Stimulated activated CD8-positive, alpha-beta memory T cell treated with anti-CD3 and anti-CD28 coated beads, Interleukin-2, amount 100 ng/mL, for 1 hour (primary cell): Measurements from ENCODE around the gene EXPH5.
"Not testable (repeated sequence)": the region's sequence is repeated elsewhere in the genome, so short reads cannot be mapped to it uniquely, and the experiment has no call there.

ENCODE experiments used
- DNase-seq, 2 donors: peaks; one replicate each; pipeline ENCODE4 v3.0.0-alpha.2; 2020; ENCODE audit warnings: low read depth in 2 of 2

Gene EXPH5, protein sequence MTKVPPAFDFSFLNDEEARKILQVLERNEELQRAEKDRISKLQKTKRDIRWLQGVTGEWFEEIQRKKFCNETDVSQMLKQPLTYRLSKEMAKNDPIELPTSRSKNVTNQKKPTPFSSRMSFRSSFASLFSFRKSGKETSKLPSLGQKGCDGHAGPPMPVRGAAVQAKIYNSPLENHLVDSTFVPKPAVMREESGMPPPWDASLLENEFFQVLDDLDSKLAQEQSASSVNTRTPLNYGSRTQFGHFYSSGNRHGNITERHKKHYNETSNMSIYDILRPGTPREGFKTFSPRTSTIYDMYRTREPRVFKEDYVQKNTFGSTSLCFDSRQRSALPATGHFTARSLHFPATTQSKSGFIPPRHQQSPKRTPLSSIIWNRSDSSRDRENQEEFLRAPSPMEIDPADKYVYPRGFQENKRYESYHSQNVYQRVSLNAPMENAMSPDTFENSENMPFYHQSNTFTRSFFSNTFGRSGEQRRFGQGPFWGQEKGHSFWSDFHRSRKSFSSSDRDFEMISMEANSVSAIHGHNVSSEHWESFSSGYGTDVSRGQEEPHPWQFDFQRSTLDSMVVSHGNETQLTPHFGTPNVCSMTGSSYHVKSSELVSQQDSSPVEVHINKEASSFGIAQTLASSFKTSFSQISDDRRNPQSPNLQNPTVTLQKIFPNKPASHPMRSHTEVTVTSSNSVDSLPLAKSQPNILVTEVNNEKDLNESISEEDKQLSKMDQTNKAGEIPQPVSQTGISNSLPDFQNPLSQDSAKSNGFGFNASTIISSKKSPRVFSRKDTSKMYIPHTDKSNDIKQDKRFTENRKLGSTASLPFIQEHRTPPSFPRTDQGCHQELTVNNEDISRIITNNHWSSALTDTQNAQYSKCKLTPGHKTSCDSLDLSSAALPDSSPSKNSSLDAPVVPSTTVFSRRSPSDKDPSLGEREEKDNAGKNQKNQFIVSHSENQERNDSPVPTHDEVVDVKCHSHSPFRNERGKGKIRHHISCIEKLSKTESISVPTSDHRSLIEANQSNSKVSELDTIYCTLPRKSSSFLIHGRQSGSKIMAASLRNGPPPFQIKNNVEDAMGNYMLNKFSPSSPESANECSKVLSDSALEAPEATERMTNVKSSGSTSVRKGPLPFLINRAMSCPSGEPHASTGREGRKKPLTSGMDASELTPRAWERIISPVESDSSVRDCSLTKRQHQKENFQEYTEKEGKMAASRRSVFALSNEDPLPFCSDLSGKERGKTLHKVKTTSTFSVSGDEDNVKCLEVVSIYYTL (N-terminal part only)

DNA sequence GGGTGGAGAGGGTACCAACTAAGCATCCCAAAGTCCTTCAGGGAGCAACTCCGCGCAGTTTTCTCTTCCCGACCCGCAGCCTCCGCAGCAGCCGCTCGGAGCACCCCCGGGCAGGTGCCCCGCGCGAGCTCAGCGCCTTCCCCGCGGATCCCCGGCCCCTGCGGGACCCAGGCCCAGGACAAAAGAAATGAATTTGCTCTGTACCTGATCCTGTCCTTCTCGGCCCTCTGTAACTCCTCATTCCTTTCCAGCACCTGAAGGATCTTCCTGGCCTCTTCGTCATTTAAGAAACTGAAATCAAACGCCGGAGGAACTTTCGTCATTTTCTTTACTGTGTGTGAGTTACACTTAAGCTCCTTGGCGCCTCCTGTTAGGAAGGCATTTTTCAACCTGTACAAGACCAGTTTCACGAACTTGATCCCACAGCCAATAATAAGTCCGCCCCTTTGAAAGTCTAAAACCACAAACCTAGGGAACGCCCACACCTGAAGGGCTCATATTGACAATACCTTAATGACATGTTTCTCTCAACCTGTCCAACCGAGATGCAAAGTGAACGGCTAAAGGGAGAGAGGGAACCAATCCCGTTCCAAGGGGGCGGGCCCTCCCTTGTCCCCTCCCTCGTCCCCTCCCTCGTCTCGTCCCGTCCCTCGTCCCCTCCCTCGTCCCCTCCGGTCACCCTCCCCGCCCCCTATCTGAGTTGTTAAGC is at the start of gene EXPH5:
EXPH5 (minus strand) TSS at position 555 of the 709 bp plus-strand sequence; CDS start at position 323, 232 bp downstream.
- peak; percentile 59 to 77 for DNase-seq

DNA sequence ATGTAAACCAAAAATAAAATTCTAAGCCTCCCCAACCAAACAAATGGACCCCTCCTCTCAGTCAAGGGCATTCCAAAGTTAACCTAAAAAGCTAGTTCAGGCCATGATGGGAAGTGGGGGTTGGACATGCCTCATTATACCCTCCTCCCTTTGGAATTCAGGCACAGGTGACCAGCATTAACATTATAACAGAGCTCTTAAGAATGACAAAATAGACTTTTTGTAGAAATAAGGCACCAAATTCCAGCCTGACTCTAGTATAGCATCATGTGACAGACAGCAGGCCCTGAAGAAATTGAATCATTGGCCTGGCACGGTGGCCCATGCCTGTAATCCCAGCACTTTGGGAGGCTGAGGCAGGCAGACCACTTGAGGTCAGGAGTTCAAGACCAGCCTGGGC is 48.2 kb upstream of the EXPH5 start:
- DNase-seq = not testable (repeated sequence)

DNA sequence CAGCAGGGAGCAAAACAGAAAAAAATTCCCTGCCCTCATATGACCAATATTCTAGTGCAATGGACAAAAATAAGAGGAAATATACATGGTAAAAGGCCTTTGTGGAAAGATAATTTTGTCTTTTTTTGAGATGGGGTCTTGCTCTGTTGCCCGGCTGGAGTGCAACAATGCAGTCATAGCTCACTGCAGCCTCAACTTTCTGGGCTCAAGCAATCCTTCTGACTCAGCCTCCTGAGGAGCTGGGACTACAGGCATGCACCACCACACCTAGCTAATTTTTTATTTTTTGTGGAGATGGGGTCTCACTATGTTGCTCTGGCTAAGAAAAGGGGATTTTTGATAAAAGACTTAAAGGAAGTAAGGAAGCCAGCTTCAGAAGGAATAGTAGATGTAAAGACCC is 45.6 kb upstream of the EXPH5 start:
- DNase-seq = no peak

DNA sequence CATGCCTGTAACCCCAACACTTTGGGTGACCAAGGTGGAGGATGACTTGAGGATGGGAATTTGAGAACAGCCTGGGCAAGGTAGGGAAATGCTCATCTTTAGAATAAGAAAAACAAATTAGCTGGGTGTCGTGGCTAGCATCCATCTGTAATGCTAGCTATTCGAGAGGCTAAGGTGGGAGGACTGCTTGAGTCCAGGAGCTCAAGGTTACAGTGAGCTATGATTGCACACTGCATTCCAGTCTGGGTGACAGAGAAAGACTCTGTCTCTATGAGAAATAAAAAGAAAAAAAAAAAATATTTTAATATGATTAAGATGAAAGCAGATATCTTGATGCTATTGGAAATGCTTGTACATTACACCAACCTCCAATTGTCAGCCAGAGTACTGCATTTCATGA is 42.7 kb upstream of the EXPH5 start:
- no peak for DNase-seq

DNA sequence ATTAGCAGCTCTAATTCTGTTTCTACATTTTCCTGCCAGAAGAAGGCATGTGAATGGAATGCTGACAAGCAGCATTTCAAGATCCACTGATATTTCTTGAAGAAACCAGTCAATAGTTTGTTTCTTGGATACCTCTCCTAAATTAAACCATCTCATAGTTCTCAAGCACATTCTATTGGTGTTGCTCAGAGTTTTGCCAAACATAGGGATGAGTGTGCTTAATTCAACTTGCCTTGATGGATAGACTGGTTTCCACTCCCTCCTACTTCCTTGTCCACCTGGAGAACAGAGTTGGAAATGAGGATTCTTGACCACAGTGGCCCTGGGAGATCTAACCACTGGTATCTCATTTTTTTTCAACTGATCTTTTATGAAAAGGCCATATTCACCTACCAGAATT is 41.5 kb upstream of the EXPH5 start:
- DNase-seq = no peak

DNA sequence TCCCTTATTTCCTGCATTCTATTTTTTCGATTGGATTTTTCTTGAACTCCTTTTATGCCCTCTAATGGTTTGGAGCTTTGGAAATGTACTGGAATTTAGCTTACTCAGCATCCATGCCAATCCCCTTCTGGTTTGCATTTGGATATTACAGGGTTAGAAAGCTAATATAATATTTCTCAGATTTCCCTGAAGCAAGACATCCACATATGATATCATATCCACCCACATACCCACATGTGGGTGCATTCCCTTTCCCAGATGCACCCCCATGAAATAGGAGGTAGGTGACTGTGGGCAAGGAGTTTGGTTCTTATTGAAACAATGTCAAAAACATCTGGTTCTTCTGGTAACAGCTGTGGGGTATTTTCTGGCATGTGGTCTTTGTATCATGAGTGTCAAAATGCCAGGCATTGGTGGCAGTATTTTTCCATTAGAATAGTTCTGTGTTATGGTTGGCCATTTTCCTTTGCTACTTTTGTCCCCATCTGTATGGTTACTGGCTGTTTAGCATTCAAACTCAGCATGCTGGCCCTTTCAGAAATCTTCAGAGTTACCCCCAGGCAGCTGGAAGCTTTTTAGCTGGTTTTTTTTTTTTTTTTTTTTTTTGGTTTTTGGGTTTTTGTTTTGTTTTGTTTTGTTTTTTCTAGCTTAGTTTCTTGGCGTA is 38.6 kb upstream of the EXPH5 start:
- DNase-seq = no peak

DNA sequence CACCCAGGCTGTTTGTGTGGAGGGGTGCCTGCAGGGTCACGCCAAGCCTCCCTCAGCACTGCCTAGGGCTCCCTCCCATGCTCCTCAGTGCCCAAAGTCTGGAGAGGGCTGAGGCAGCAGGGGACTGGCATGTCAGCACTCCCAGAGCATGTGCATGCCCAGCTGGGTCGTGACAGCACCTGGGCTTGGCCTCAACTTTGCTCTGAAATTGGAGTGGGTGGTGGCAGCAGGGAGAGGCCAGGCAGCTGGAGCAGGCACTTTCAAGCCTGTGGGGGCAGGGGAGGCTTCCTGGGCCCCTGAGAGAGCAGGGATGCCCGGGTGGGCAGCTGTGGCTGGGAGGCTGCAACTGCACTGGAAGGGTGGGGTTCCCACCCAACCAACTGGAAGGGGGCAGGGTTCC is 35.7 kb upstream of the EXPH5 start:
- DNase-seq = no peak

DNA sequence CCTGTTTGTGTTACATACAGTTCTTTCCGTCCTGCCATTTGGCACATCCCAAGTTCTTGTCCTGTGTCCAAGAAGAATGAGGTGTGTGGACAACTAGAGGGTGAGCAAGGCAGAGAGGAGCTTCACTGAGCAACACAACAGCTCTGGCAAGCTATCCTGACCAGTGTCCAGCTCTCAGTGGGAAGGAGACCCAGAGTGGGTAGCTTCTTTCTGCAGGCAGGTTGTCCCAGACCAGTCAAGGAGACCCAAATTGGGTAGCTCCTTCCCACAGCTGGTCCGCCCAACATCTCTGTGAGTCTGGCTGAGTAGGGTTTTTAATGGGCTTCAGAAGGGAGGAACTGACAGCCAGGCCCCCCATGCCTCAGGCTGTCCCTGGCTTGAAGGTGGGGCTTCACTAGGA is 35.2 kb upstream of the EXPH5 start:
- no peak for DNase-seq

DNA sequence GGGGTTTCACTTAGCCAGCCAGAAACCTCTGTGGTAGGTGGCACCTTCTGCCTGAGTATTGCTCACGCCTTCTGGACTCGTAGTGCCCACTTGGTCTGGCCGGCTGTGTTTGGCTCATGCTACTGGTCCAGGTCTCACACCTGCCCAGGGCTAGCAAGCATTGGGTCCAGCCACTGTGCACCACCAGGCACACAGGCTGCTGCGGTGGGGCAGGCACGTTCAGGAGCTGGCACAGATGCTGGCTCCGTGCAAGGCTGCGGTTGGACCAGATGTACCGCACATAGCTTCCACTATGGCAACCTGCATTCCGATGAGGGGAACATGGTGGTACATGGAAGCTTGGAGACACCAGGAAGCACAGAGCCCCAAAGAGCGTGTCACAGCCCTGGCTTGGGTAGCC is 34.8 kb upstream of the EXPH5 start:
- no peak for DNase-seq

DNA sequence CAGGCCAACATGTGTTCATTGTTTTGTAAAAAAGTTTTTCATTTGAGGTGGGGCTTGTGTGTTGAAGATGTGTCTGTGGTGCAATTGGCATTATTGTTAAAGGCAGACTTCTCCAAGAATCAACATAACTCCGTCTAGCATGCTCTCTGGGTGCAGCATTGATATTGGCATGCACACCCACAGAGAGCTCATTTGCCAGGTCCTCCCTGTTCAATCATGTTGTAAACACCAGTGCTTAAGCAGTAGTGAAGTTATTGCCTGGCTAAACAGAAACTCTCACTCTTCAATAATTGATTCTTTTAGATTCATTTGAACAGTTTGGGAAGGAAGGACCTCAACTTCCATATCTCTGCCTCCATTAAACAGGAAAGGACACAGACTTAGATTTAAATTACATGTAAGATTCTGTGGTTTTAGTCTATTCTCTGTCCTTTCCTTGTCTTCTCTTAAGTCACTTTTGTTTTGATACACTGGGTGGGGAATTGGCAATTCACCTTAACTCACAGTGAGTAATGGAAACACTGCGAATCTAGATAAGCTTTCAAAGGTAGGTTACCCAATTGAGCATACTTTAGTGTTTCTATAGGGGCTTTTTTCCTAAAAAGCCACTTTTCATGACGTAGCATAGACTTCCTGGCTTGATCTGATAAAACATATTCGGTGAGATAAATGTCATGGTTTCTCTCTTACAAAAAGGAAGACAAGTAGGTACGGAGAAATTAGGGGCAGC is 30.8 kb upstream of the EXPH5 start:
- no peak for DNase-seq

DNA sequence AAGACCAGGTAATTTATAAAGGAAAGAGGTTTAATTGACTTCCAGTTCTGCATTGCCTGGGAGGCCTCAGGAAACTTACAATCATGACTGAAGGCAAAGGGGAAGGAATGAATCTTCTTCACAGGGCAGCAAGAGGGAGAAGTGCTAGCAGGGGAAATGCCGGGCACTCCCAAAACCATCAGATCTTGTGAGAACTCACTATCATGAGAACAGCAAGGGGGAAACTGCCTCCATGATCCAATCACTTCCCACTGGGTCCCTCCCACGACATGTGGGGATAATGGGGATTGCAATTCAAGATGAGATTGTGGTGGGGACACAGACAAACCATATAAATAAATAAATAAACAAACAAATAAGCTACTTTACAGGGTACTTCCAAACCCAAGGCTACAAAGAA is 28.8 kb upstream of the EXPH5 start:
- DNase-seq = no peak

DNA sequence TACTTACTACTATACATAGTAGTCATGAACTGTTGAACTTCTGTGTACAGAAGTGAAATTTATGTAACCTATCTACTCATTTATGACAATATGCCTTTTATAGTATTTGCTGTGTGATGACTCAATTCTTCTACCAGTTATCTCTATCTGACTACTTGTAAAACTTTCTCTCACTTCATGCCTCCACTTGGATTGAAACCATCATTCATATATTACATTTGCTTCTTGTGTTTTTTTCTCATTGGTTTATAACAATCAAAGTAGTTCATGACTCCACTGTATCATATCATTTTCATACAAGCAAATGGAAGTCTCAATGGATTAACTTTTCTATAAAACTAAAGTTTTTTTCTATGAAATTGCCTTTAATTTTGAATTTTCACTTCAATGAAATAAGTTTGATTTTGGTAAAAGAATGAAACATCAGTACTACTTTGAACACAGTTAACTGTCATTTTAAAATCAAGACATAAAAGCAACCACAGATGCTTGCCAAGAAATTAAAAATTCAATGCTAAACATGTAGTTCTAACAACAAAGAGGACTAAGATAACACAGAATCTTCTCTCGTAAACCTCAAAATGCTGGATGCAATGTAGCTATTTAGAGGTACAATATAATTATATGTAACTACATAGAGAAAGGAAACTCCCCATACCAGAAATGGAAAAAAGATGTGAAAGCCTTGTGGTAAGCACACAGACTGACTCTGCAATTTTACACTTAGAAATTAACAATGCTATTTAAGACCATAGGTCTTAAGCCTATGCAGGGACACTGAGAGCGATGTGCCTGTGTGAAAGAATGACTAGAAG is 27.6 kb upstream of the EXPH5 start:
- DNase-seq = no peak

DNA sequence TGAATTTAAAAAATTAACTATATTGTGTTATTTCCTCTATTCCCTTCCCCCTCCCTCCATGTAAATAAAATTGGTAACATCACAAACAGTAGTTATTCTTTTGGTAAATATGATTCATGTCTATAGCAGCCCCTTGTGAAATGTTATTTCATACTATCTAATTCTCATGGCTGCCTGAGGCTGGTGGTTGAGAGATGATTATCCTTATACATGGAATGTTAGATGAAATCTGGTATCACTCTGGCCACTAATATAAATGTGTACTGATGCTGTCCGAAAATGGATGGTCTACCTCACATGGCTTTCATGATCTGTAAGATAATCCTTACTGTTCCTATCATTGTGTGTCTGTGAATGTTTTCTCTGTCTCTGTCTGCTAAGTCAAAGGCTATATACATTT is 25.0 kb upstream of the EXPH5 start:
- DNase-seq = no peak

DNA sequence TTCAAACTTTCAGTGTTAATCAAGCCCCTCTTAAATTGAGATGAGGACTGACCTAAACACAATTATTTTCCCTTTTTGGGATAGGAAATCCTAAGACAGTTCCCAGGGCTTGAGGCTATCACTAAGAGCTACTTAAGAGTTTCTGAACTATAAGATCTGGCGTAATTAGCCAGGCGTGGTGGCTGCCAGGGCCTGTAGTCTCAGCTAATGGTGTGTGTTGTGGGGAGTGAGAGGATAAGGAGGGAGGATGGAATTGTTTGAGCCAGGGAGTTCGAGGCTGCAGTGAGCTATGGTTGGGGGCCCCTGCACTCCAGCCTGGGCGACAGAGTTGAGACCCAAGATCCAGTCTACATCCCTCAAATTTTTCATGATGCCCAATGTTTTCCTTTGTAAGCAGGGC is 23.5 kb upstream of the EXPH5 start:
- DNase-seq = no peak

DNA sequence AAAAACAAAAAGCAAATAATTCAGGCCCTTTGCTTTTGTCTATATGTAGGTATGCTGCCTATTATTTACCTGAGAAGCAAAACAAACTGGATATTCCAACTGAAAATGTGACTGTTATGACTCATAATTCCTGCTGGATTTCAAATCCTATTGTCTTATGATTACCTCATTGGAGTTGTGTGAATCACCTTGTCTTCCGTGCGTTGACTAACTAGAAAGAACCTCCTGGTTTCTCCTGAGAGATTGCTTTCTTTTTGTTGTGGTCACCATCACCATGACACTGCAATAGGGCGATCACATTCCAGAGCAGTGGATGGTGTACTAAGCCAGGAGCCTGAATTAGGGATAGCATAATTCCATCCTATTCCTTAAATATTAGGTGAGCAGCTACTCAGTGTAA is 23.0 kb upstream of the EXPH5 start:
- DNase-seq = no peak

DNA sequence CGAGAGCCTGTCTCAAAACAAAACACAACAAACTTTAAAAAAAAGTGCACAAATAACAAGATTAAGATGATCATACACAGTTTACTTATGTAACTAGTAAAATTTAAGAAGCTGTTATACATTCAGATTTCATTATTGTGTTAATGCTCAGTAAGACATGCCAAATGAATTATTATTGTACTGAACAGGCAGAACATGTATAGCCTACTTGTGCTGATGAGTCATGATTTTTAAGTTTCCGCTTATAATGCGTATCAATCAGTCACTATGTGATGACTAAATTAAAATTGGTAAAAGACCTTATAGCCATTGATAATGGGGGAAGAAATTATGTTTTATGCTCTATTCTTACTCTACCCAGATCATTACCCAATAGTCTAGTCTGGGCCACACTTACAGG is 20.5 kb upstream of the EXPH5 start:
- no peak for DNase-seq

DNA sequence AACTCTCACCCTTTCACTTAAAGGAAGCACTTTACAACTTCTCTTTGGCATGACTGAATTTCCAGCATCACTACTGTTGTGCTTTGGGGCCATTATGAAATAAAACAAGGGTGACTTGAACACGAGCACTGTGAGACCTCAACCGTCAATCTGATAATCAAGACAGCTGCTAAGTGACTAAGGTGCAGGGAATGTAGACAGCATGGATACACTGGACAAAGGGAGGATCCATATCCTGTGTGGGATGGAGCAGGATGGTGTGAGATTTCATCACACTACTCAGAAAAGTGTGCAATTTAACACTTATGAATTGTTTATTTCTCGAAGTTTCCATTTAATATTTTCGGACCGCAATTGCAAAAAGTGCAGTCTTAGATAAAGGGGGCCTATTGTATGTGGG is 16.1 kb upstream of the EXPH5 start:
- no peak for DNase-seq

DNA sequence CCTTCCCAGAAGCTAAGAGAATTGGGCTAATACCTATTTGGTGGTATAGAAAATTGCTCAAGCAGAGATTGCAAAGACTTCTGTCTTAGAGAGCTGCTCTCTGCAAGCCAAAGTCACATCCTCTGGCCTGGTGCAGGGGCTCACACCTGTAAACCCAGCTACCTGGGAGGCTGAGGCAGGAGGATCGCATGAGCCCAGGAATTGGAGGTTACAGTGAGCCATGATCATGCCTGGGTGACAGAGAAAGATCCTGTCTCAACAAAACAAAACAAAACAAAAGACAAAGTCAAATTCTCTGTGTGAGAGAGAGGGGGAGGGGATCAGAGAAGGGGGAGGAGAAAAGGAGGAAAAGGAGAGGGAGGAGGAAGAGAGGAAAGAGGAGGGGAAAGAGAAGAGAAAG is 15.0 kb upstream of the EXPH5 start:
- no peak for DNase-seq

DNA sequence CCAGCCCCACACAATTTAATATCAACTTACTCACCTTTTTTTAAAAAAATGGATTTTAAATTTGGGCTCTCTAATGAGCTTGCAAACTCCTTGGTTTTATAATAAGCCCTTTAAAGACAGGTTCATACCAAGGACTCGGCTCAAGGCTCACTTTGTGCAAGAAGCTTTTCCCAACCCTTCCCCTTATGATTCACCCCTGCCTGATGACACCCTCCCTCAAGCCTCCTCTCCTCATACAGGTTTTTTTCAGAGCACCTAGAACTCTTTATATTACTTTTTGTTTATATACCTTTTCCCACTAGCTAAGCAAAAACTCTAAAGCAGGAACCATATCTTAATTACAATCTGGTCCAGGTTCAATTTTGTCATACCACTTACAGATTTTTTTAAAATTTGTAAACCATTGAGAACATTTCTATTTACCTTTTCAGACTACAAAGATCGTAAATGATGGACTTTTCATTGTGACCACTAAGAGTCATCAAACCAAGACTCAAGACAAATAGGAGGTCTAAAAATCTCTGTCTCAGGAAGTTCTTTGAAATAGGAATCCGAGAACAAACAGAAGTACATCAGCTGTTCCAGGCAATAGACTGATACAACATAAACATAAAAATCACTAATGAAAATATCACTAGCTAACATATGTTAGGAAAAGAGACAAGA is 13.1 kb upstream of the EXPH5 start:
- no peak for DNase-seq
